Renal cortical epithelial cell (primary cell): ENCODE results near the gene SLC18A3. TPM values are rescaled to one million over a fixed set of nuclear protein-coding genes. Genes with fewer than 3 reads are reported as not detected.

ENCODE experiments used
- DNase-seq: peaks from one replicate; pipeline ENCODE4 v3.0.0-alpha.2; 2011; ENCODE audit warnings: low read depth
- total RNA-seq: library from RNA; depleted of rRNA; stranded (reverse); fragments of >200 nt; gene quantifications from 2 replicates; pipeline ENCODE4 v1.2.3, GENCODE V29; 2014

SLC18A3 gene
- total RNA-seq, 1 donor from 2014 or later: 0.10 TPM

DNA sequence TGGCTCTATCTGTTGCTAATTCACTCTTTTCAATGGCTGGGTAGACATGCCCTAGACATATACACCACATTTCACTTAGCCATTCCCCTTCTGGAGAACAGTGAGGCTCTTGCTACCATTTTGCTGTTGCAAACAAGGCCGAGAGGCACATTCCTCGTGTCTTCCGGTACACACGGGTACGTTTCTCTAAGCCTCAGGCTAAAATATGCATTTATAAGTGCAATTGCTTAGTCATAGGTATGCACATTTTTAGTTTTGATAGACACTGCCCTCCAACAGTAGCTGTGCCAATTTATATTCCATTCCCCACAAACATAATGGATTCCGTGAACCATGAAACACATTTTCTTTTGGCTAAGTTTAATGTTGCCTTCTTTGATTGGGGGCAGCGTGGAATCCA is 16.9 kb downstream of the SLC18A3 start:
- DNase-seq: no peak

DNA sequence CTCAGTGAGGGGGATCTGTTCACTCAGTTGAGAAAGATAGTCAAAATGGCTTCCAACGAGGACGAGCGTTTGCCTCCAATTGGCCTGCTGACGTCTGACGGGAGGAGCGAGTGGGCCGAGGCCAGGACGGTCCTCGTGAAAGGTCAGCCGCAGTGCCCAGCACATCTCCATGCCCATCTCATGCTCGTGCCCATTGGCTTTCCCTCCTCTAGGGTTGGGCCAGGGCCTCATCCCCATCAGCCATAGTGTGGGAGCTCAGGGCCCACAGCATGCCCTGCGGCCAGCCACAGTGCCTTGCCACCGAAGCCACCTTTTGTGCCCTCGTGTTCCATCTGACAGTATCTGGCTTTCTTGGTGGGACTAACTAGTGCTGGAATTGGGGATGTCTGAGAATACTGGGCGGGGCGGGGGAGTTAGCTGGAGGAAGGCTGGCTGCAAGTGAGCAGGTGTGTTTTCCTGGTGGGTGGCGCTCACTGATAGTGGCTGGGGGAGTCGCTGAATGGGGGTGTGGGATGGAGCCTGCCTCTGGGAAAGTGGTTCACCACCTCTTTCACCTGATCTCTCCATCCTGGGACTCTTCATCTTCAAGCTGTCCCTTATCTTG is 17.6 kb downstream of the SLC18A3 start:
- no peak for DNase-seq

DNA sequence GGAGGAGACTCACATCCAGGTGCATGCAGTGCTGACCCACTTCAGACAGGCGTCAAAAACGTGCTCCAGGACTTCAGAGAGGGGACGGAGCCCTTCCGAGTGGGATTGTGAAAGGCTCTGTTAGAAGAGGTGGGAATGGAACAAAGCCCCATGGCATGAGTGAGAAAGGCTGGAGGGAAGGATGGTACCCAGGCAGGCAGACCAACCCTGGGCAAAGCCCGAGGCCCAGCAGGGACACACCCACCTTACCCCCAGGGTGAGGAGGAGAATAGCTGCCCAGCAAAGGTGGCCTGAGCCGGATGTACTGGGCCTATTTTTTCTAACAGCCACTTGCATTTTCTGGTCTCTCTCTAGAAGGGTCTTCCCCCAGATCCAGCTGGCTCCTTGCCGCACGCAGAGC is 18.5 kb downstream of the SLC18A3 start:
- DNase-seq: no peak

DNA sequence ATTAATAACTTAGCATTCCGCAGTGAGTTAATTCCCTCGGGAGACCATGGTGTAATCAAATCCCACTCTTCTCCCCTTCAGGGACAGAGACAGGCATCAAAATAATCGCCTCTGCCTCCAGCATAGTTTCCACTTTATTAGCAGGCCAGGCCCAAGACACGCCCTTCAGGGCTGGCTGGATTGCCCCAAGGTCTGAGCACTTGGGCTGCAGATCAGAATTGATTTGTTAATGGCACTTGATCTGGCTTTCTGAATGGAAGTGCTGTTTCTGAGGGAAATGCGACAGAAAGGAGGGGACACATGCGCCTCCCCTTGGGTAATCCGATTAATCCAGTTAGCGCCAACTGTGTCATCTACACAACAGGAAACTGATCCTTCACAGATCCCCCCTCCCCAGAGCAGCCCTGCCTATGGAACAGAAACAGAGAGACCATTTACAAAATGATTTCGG is 19.3 kb downstream of the SLC18A3 start:
- no peak for DNase-seq

DNA sequence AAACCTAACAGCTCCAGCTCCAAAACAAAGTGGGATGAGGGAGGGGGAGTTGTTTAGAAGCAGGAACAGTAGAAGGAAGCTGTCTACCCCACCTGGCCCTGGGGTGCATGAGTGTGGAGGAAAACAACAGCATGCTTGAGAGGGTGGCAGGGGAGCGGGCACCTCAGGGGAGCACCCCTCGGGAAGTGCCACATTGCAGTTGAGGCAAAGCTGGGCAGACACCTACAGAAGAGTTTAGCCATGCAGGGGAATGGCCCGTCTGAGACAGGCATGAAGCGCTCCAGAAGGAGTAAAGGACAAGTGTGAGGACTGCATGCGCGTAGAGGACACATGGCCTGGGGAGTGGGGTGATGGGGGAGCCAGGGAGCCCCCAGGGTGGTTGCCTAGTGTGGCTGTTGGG is 21.9 kb downstream of the SLC18A3 start:
- no peak for DNase-seq

DNA sequence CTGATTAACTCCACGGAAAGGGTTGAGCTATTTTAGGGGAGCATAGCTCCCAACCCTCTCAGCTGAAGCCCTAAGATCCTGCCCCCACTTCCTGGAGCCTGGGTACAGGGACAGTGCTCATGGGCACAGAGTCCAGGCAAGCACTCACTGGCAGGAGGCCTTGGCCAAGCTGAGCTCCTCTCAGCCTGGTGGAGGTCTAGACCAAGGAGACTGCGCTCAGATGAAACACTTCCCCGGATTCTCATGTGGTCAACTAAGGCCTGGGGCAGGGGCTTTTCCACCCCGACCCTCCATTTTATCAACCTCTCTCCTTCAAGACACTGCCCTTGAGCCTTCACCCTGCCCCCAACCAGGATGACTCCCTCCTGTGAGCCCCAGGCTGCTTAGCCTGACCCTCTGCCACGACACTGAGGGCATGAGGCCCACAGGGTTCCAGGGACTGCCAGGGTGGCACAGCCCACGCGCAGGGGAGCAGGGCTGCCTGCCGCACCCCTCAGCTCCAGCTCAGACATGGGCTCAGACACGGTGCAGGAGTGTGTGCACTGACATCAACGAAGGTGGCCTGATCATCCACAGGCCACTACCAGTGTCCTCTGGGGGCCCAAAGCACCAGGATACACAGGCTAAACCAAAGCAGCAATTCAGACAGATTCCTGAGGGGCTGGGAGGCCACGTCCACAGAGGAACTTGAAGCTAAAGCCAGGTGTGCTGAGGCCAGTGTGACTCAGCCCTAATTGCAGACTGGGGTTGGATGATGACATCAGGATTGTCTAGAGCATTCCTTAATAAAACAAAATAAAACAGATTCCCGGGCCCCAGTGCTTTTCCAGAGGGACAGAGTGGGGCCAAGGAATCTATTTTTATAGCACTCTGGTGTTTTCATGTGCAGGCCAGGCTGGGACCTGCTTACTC is 22.6 kb downstream of the SLC18A3 start:
- peak; percentile 1 for DNase-seq

DNA sequence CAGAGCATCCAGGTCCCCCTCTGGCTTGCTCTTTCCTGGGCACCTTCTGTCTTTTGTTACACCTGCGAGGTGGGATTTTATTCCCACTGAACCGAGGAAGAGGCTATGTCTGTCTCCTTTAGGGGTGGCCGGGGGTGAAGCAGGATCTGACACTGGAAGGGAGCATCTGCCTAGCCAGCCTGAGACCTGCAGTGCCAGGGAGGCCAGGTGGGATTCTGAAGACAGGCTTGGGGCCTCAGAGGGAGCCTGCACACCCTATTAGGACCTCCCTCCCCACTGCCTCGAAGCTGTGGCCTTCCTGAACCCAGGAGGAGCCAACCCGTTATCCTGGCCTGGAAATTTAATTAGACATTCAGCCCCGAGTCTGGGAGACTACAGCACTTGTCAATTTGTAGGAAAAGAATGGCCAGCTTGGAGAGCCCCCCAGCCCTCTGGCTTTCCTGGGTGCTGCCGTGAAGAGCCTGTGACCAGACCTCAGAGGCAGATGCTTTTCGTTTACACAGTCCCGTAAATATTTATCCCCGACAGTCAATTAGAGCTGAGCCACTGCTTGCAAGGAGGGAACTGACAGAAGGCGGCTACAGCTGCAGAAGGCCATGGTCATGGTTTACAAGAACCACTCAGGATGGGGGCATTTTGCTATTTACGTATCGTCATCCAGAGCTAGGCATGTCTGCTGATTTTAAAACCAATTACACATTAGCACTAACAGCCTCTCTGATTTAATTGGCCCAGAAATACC is 23.4 kb downstream of the SLC18A3 start:
- DNase-seq: no peak

DNA sequence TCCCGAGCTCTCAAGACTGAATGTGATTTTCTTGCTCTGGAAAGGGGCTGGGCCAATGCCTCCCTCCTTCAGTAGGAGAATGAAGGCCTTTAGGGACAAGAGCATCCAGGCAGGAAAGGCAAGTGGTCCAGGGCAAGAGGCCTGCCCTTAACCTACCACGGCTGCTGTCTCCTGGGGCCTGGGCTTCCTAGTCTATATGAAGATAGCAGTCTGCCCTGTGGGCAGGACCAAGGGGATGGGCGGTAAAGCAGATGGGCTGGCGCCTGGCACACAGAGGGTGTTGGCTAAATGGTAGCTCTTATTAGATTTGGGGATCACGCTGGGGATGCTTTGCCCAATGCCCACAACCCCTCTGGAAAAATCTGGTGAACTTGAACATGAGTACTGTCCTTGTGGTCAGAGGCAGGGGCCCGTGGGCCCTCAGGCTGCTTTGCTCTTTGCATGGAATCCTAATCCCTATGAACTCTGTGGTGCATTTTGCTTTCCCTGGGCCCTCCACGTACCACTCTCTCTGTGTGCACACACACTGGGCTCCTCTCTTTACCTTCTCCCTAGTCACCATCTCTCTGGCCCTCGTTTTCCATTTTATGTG is 24.1 kb downstream of the SLC18A3 start:
- DNase-seq: no peak

DNA sequence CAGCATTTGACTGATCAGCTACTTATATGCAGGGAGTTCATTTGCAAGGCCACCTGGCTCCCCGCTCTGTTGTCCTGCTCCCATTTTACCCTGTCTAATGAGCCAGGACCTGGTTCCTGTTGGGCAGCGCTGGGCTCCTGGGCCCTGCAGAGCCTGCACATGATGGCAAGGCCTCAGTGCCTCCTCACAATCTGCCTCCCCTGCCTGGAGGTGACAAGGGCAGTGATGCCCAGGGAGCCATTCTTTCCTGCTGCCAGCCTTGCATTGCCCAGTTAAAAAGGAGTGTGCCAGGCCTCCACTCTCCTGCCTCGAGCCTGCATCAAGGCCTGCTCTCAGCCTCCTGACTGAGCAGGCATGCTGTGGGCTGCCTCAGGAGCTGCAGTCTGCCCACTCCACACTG is 32.2 kb downstream of the SLC18A3 start:
- no peak for DNase-seq

DNA sequence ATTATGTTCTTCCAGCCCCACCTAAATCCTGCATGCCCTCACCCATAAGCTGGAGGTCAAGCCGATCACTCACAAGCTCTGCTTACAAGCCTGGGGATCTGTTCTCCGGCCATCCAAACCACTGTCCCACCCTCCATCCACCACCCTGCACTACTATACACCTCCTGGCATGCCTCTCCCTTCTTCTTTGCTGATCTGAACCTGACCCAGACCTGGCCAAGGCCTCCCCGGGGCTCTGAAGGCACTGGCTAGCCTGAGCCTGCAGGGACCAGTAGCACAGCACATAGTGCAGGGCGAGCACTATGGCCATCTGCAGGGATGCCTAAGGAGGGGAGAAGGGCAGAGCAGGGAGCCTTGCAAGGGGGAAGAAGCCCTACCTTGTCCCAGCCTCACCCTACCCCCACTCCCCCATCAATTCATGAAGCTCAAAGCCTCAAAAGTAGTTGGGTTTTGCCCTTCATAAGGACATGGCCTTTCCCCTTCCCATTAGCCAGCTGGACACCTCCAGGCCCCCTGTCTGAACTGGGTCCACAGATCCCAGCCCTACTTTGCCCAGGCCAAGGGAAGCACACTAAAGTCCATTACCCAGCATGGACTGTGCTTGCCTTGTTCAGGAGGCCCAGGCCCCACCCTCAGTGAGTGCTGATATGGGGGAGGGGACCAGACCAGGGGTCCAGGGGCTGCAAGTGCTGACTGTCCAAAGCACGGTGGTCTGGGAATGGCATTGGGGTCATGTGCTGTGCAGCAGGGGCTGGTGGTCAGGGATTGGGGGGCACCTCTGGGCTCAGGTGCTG is 33.3 kb downstream of the SLC18A3 start:
- DNase-seq: no peak

DNA sequence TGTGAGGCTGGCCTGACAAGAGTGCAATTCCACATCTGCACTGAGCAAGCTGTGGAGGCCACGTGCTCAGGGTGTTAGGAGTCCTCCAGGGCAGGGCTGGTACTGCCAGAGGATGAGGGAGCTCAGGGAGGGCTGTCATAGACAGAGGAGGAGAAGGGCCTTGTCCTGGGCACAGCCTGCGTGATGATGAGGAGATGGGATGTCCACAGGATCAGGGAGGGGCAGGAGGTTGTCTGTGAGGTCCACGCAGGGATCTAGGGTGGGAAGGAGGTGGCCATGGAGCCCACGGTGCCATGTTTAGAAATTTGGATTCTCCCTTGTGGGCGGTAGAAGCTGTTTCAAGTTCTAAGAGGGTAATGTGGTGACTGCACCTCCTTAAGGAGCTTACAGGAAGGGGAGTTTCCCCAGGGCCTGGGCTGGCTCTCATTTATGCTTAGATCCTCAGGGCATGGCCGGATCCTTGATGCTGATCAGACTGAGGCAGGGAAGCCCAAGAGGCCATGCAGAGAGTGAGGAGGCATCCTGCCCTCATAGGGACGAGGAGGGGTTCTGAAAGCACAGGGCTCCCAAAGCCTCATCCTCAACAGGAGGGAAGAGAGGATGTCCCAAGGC is 34.0 kb downstream of the SLC18A3 start:
- no peak for DNase-seq

DNA sequence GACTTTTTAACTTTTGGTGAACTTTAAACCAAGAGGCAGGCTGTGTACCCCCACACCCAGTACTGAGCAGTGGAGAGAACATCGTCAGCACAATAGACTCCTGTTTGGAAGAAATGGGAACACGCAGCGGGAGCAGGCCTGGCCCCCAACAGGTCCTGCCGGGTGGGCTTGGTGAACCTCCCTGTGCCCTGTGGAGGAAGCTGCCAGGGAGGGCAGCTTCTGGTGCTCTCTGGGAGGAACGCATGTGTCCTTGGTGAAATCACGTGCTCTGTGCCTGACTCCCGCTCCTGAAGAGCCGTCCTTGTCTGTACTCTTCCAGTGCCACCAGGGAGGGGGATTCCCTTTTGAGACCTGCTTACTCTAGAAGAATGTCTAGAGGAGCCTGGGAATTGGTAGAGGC is 35.3 kb downstream of the SLC18A3 start:
- no peak for DNase-seq

DNA sequence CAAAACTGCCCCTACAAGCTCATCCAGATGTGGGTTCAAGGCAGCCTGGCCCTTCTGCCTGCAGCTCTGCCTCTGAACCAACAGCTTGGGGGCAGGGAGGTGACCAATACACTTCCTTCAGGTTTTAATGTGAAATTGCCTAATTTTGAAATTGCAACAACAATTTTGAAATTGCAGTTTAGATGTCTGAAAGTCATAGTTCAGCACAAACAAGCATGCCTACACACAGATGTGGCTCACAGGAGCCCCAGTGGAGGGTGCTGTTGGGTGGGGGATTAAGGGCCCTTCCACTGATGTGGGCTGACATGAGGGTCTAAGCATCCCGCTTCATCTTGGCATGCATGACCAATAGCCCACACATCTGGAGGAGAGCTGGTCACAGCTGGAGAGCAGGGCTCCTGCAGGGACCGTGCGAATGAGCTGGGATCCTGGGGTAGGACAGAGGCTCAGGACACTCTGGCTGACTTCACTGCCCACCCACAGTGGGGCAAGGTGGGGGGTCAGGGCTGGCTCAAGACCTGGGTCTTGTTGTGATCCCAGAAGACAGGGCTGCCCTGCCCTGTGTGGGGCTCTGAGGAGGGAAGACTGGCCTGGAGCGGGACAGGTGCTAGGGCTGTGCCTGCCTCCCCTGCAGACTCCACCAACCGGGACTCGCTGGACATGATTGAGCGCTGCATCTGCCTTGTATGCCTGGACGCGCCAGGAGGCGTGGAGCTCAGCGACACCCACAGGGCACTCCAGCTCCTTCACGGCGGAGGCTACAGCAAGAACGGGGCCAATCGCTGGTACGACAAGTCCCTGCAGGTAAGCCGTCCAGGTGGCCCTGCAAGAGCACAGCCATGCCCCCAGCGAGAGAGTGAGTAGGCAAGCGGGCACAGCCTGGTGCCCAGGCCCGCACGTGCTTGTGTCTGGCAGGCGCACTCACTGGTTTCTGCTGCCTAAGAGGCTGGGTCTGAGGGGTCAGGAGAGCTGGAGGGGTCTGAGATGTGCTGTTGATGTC is 36.1 kb downstream of the SLC18A3 start:
- DNase-seq: no peak

DNA sequence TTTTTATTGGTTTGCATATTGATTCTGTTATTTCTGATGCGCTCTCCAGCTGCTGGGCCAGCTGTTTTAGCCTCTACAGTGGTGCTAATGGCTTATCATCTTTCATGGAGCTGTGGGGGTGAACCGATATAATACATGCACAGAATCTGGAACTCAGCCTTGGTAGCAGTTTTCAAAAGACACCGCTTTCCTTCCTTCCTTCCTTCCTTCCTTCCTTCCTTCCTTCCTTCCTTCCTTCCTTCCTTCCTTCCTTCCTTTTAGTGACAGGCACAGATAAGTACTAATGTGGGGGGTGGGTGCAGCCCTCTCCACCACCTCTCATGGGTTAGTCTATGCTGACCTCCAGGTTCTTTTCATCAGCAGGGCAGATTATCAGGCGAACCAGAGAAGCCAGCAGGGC is 37.4 kb downstream of the SLC18A3 start:
- DNase-seq: no peak

DNA sequence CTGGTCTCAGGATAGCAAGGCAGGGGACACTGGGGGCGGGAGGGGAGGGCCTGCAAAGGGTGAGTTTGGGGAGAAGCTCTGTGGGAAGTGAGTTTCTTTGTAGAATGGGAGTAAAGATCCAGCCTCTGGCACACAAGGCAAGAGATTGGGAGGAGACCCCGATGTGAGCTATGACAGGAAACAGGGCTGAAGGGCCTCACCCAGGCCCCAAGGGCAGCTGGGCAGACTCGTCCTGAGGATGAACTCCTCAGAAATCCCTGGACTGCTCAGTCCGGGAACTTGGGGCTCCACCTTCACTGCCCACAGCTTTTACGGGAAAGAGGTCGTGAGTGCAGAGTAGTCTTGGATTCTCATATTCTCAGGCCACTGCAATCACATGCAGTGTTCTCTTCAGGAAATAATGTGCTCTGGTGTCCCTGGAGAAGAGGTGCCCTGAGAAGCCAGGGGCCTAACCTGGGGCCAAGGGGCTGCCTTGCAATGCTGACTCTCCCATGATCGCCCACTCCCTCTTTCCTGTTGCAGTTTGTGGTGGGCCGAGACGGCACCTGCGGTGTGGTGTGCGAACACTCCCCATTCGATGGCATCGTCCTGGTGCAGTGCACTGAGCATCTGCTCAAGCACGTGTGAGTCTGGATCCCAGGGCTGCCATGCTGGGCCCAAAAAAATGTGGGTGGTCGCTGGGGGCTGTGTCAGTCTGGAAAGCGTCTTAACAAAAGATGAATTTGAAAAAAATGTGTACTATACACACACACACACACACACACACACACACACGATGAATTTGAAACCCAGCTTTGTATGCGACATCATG is 38.1 kb downstream of the SLC18A3 start:
- DNase-seq: no peak

DNA sequence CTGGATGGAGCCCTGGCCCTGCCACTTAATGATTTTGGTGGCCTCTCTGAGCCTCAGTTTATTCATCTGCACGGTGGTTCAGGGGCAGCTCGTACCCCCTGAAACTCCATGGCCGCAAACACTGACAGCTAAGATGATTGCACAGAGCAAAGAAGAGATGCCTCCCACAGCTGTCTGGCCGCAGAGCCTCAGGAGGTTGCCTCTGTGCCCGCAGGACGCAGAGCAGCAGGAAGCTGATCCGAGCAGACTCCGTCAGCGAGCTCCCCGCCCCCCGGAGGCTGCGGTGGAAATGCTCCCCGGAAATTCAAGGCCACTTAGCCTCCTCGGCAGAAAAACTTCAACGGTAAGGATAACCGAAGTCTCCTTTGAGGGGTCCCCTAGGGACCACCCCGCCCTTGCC is 39.2 kb downstream of the SLC18A3 start:
- DNase-seq: no peak

DNA sequence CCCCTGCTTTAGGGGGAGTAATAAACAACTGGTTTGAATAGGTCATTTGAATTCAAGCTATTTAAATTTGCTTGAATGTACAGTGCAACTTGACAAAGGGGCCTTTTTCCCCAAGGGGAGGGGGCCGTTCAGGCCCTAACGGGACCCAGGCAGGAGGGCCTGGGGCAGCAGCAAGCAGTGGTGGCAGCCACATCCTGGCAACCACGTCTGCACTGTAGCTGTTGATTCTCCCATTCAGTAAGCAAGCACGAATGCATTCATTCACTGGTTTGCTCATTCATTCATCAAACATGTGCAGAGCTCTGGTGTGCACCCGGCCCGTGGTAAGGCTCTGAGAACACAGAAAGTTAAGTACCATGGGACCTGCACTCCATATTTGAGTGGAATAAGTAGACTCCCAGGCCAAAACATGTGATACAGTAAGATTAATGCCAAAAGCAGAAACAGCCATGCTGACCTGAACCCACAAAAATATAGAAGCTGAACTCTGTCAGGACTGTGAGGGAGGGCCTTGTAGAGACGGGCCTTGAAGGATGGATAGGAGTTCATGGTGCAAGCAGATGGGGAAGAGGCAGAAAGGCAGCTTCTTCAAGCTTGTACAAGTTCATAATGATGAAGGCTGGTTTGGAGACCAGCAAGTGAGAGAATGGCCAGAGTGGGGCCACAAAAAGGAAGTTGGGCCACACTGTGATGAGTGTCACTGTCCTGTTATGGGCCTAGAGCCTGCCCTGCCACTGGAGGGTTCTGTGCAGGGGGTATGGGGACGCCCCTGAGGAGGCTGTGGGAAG is 40.0 kb downstream of the SLC18A3 start:
- DNase-seq: no peak

DNA sequence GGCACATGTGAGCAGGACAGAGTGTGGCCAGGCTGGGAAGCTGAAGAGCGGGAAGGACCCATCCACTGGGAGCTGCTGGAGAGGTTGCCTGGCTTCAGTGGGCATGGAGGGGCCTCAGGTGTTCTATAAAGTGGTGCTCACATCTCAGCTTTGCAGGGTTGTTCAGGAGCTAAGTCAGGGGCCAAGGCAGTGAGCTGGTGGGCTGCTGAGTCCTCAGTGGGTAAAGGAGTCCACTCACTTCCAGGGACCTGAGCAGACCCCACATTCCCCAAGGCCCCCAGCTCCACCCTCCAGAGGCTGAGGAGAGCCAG is 40.6 kb downstream of the SLC18A3 start:
- DNase-seq: no peak
